Brain microvascular endothelial cell (primary cell): ENCODE results near the gene TRIM73.
"Not testable (repeated sequence)": the region's sequence is repeated elsewhere in the genome, so short reads cannot be mapped to it uniquely, and the experiment has no call there.

ENCODE experiments used
- DNase-seq: peaks from one replicate; pipeline ENCODE4 v3.0.0-alpha.2; 2020
- H3K27ac ChIP-seq: fragments of 250-450 bp; sonication (Bioruptor Pico); 2 replicates; pipeline ENCODE4 v1.5.1; 2020; ENCODE audit warnings: mild to moderate bottlenecking, moderate library complexity
- H3K27me3 ChIP-seq: fragments of 250-450 bp; sonication (Bioruptor Pico); replicated peaks from 2 replicates; pipeline ENCODE4 v1.5.1; 2020; ENCODE audit warnings: mild to moderate bottlenecking
- H3K36me3 ChIP-seq: fragments of 250-450 bp; sonication (Bioruptor Pico); replicated peaks from 2 replicates; pipeline ENCODE4 v1.5.1; 2020; ENCODE audit warnings: mild to moderate bottlenecking
- H3K4me3 ChIP-seq: 2 replicates; pipeline ENCODE4 v1.5.1; 2011; ENCODE audit warnings: low read depth, mild to moderate bottlenecking, control low read depth, low read length, moderate library complexity
- CTCF ChIP-seq: IDR thresholded peaks from 2 replicates; pipeline ENCODE4 v1.5.1; 2011; ENCODE audit warnings: low read depth, mild to moderate bottlenecking, moderate library complexity, low read length, control low read depth, inconsistent platforms; ENCODE audit errors: missing control alignments
- in situ Hi-C: cut with HindIII; loops from 2 replicates; pipeline ENCODE4 v1.10.0; 2017; ENCODE audit warnings: low sequenced_read_pairs, low pct_ligation_motif_present

Gene TRIM73

GRCh38 chr7:75423481-75423880, 28.1 kb downstream of the TRIM73 start:
- H3K27ac ChIP-seq, H3K27me3 ChIP-seq, H3K4me3 ChIP-seq, in situ Hi-C loops, DNase-seq: not testable (repeated sequence)
- H3K36me3 ChIP-seq, result peaks cover 15% of the 10 kb centered on the region

GRCh38 chr7:75439000-75439399, 43.6 kb downstream of the TRIM73 start:
- H3K27ac ChIP-seq, H3K4me3 ChIP-seq, in situ Hi-C loops, H3K27me3 ChIP-seq, DNase-seq: not testable (repeated sequence)
- TF ChIP-seq CTCF, result peak; percentile 20
- H3K36me3 ChIP-seq, result peaks cover 47% of the 10 kb centered on the region

GRCh38 chr7:75442101-75442464, 46.7 kb downstream of the TRIM73 start:
- Histone ChIP-seq H3K36me3 (peaks cover 25% of the 10 kb centered on the region), H3K4me3 (peak overlapping the region; percentile 51), H3K27ac (peak overlapping the region; percentile 100)
- H3K27me3 ChIP-seq, DNase-seq, in situ Hi-C loops: not testable (repeated sequence)

GRCh38 chr7:75442465-75443111, 47.2 kb downstream of the TRIM73 start:
- peak; percentile 12 for DNase-seq
- H3K27ac ChIP-seq, result peak overlapping the region; percentile 100
- H3K4me3 ChIP-seq, result peak overlapping the region; percentile 62
- in situ Hi-C loops, H3K27me3 ChIP-seq: not testable (repeated sequence)
- H3K36me3 ChIP-seq, result peaks cover 22% of the 10 kb centered on the region

- H3K27me3 ChIP-seq, H3K4me3 ChIP-seq, H3K27ac ChIP-seq, in situ Hi-C loops, H3K36me3 ChIP-seq, DNase-seq: not testable (repeated sequence)
These were observed 54.5 kb downstream of the TRIM73 start for GRCh38 chr7:75449946-75450345.

- H3K27me3 ChIP-seq, DNase-seq, H3K36me3 ChIP-seq, H3K4me3 ChIP-seq, H3K27ac ChIP-seq, in situ Hi-C loops: not testable (repeated sequence)
- peak; percentile 45 for TF ChIP-seq CTCF
These were observed 57.1 kb downstream of the TRIM73 start for GRCh38 chr7:75452494-75452955.
